Activated T-helper 9 cell treated with anti-CD3 and anti-CD28 coated beads, Interleukin-2, amount 50 U/mL, for 16 hours (primary cell): ENCODE results near the gene MYO1E.

Source experiments
- DNase-seq: peaks from one replicate; pipeline ENCODE4 v3.0.0-alpha.2; 2020; ENCODE audit warnings: low read depth

Gene MYO1E

DNA sequence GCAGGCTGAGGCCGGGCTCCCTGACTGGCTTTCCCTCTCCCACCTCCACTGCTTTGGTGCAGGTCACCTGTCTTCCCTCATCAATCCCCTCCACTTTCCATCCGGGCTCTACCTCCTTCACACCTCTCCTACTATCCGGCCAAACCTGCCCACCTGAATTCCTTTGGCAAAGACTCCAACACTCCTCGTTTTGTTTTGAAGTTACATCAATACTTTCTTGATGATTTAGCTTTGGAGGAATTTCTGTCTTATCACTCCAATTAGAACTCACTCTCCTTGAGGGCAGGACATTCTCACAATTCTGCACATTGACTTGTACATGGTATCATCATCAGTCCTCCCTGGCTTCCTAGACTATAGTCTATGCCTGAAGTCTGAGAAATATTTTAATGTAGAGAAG is 145.7 kb downstream of the MYO1E start:
- DNase-seq = no peak

DNA sequence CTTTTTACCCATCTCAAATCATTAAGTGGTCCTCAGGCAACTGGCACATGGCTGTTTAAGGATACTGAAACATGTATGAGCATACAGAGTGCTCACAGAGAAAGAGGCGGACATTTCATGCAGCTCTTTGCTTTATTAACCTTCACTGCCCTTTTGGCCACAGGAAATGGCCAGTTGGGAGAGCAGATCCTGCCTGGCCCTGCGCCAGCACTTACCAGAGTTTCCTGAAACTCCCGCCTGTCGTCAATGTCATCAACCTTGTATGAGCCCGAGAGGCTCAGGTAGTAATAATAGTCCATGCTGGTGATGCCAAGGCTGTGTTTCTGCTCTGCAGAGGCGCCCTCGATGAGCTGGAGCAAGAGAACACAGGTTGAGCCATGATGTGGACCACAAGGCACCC is 148.2 kb downstream of the MYO1E start:
- DNase-seq = no peak

DNA sequence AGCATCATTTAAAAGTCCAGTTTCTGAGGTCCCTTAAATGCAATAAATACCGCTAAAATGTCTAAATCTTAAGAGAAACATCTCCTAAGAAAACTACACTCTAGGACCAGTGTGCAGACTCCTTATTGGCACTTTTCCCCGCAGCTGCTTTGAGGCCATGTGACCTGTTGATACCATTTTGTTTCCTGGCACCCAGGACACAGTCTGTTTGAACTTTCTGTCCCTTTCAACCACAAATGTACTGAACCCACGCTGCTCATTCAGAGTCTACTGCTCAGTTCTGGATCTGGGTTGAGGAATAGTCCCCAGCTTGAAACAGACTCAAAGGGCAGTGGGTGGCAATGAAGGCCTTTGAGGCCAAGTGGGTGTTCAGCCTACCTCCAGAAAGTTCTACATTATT is 148.9 kb downstream of the MYO1E start:
- DNase-seq = no peak

DNA sequence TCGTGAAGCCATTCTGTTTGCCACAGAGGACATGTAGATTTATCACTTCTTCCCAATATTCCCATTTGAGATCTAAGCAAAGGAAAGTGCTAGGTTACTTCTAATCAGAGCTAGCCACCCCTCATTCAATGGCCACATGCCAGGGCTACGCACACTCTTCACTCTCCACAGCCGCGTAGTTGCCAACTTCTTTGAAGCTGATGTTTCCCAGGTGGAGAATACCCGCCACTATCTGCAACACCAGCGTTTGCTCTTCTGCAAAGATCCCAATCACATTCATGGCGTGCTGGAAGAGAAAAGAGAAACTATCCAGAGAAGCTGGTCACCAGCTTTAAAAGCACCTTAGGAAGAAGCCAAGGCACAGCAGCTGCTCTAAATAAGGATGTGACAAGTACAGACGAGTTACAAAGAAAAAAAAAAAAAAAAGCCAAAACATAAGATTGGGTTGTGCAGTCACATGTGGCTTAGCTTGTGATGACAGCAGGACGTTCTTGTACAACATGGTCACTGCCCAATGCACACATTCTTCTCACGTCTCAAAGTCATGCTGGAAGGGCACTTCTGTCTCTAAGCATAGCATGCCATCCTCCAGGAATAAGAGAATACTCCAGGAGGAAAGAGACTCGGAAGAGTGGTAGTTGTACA is 149.6 kb downstream of the MYO1E start:
- DNase-seq = no peak

DNA sequence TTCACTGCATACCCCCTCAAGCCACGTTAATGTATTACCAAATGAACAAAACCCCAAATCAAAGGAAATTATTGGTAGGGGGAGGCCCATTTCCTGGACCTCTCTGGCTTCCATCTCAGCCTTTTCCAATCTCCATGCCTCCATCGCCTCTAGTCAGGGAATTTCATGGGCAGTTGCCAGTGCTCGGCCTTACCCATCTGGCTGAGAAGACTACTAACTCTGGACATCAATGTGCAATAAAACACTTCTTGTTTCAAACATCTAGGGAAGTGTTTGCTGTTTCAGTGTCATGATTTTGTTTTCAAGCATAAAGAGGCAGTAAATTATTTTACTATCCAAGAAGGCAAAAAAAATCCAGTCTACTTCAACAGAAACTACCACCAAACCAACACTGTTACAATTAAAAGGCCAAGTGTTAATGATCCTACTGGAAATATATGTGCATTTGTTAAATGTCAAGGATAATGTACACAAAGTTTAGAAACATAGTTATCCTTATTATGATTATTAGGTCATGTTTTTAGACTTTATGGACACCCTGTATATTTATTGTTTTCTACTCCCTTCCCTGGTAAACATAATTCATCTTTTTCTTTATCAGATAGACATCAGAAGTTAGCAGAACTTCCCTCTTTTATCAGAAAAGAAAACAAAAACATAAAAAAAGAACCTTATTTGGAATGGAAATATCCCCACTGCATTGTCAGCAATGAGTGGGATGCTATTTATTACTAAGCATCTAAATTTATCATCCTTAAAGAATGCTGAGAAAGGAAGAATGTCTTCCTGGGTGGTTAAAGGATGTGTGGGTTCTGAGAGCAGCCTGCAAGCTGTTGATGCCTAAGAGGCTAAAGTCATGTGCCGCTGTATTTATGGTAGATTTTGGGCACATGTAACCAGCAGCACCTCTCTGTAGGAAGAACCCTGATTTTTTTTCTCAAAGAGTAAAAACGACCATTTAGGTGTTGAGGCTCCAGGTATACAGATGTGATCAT is 150.9 kb downstream of the MYO1E start:
- no peak for DNase-seq

DNA sequence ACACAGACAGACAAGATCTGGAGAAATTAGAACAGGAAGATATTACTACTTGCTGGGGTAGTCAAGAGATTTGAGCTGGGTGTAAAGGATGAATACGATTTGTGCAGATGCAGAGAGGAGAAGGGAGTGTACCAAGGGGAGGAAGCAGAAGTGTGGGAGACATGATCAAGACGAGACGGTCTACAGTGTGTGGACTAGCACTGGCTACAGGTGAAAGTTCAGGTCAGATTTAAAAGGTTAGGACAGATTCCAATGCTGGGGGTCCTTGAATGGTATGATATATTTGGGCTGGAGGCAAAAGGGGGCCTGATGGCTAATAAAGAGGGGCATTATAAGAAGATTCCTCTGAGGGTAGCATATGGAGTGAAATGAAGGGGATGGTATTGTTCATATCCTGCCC is 154.0 kb downstream of the MYO1E start:
- no peak for DNase-seq

DNA sequence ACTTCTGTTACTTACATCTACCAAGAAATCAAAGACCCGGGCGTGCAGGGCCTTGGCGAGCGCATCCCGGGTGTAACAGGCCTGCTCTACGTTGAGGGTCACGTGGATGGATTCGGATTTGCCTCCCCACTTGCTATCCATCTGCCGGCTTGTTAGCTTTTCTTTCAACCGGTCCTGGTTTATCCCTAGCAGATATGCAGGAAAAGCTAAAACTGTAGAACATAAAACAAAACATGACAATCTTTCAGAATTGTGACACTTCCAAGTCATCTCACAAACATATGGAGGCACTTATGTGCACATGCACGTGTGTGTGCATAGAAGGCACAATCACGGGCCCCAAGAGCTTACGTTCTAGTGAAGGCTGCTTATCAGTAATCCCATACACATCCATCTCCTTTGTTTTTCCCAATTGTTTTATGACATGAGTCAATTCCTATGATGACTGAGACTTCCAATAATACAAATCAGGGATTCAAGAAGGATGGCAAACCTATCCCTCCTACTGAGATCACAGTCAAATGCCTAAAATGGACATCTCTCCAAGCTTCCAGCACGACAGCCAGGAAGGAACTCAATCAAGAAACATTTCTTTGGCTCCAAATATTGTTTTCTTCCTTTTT is 154.7 kb downstream of the MYO1E start:
- DNase-seq = no peak

DNA sequence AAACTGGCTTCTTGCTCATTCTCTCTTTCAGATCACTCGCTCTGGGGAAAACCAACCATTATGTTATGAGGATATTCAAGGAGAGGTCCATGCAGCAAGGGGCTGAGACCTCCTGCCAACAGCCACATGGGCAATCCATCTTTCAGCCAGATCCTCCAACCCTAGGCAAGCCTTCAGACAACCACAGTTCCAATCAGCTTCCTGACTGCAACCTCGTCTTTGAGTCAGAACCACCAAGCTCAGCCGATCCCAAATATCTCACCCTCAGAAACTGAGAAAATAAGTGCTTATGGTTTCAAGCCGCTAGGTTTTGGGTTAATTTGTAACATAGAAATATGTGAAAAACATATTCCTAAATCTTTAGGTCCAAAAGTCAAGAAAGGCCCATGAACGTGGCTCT is 155.8 kb downstream of the MYO1E start:
- DNase-seq = no peak

DNA sequence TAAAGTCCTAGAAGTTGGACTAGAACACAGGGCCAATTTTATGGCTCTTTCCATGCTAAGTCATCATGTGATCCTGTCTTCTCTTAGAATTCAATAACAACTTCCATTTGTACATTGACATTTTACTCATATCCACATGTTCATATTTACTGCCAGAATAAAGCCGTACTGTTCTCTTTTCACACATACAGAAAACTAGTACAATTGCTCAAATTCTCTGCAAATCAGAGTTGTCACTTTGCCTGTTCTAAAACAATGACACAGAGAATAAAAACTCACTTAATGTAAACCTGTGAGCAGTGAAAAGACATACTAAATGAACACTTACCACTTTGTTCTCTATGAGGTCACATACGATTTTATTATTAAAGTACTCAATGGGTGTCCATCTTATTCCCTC is 162.5 kb downstream of the MYO1E start:
- DNase-seq = no peak

DNA sequence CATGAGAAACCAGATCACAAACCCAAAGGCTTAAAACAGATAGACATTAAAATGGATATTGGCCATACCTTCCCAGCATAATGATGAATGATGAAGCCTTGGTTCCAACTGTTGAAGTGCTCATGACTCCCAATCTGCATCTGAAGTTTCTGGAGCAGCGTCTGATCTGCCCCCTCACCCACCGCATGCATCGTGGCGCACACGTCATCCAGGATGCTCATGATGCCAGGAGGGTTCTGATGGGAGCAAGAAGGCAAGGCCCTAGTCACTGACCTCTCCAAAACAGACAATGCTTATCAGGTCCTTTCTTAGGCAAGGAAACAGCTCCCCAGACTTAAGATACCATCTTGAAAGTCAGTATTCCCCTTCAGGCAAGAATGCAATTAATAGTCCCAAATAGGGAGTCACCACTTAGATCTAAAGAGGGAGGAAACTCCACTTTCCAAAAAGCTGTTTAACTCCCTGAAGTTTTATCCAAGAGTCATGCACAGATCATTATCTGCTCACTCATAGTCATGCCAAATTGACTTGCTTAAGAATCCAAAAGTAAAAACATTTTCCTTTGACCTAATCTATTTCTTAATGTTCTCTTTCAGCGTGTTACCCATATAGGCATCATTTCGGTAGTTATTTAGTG is 163.9 kb downstream of the MYO1E start:
- DNase-seq = no peak

DNA sequence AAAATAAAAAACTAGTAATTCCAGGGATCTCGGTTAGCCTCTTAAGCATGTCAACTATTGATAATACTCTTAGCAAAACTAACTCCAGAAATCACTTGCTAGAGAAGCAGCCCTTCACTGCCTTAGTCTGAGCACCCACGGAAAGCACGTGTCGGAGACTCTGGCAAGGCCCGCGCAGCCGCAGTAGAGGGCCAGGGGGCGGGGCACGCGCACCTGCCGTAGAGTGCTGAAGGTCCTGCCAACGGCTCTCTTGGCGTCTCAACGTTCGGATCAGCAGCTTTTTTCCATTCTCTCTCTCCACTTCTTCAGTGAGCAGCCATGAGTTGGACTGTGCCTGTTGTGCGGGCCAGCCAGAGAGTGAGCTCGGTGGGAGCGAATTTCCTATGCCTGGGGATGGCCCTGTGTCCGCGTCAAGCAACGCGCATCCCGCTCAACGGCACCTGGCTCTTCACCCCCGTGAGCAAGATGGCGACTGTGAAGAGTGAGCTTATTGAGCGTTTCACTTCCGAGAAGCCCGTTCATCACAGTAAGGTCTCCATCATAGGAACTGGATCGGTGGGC is 166.0 kb downstream of the MYO1E start, which contains the start of gene LDHAL6B:
TSS of gene LDHAL6B (plus strand) at position 221 of the 561 bp plus-strand sequence. CDS start at position 319, 98 bp downstream.
- DNase-seq = no peak

DNA sequence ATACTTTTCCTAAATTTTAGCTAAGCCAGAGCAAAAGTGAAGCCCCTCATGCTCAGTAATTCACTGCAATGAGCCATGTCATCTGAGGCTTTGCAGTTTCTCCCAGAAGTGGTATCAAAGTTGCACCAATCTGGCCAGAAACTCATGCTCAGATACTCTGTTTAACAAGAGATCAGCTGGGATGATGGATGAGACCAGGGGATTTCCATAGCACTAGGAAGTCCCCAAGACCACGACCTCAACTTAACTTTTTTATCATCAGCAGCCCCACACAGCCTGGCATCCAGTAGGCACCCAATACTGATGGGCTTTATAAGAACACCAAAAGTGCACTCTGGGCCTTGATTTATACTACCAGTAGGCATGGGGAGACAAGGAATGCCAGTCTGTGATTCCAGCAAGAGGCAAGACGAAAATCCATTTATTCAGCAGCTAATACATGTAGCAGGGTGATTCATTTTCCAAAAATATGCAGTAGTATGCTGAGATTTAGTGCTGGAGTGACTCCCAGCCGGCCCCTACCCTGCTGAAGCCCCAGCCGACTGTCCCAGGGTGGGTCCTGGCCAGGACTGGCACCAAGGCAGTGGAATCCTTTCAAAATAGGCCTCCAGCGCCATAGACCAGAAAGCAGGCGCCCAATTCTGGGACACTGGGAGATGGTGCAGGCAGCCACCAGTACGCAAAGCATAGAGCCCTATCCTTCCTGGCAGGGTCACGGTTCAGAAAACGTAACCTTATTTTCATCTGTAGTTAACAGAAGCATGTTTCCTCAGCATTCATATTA is 166.6 kb downstream of the MYO1E start:
- DNase-seq = no peak

DNA sequence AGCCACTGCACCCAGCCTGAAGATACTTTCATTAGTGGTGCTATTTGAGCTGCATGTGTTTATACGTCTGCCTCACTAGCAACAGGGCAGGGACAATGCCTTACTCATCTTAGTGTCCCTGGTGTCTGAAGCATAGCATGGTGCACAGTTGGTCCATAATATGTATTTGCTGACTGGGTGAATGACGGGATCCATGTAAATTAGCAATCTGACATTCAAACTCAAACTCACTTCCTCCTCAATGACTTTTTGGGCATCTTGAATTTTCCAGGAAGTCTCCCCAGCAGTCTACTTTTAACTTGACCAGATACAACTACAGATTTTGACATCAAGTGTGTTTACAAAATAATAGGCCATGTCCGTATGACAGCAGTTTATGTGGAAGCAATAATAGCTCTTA is 169.0 kb downstream of the MYO1E start:
- DNase-seq = no peak

DNA sequence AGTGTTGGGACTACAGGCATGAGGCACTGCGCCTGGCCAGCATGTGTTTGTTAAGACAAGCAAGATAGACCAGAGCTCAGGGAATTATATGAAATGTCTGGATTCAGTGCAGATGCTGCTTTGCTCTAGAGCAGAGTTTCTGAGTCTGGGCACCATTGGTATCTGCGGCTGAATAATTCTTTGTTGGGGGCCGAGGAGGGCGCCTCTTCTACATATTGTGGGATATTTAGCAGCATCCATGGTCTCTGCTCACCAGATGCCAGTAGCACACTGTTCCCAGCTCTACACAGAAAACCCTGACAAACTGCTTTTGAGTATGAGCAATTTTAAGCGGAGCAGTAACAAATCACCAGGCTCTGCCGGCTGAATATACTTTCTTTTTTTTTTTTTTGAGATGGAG is 169.7 kb downstream of the MYO1E start:
- DNase-seq = no peak

DNA sequence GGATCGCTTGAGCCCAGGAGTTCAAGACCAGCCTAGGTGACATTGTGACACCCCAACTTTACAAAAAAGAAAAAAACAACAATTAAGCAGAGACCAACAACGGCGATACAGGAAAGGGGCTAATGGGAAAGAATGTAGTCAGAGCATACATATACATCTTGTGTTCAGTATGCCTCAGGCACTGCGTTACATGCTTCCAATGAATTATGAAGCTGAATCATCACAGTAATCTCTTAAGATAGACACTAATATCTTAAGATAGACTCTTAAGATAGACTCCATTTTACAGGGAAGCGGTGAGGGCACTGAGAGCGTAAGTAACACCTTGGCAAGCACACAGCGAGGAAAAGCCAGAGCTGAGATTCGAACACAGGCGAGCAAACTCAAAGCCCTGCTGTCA is 172.1 kb downstream of the MYO1E start:
- DNase-seq = no peak

DNA sequence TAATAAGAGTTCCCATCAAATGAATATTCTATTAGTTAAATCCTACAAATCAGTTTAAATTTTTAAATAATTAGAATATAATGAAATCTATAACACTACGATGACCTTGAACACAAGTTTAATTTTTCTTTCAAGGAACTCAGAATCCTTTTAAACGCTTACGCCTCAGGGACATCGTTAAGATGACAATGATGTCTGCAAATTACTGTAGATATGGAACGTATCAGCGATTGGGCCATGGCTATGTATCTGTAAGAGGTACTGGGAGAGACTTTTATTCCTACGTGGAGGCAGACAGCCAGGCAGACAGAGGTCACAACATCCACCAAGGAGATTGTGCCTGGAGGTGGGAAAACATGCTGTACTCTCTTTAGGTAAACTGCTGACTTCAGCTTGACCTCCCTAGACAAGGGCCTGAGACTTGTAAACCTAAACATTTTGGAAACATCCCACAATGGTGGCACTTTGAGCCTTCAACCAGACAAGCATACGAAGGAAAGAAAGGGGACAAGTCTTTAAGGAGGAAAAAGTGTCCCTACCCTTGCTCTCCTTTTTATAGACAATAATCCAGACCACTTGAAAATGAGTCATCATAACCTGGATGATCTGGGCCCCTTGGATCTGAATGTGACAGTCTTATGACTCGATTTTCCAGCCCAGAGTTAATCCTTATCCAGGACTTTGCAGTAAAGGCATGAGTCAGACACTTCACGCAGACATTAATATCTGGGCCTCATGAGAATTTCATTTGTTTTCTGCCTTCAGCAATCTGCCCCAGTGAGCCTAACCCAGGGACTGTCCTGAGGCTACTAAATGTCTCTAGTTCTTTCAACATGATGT is 172.8 kb downstream of the MYO1E start:
- no peak for DNase-seq

DNA sequence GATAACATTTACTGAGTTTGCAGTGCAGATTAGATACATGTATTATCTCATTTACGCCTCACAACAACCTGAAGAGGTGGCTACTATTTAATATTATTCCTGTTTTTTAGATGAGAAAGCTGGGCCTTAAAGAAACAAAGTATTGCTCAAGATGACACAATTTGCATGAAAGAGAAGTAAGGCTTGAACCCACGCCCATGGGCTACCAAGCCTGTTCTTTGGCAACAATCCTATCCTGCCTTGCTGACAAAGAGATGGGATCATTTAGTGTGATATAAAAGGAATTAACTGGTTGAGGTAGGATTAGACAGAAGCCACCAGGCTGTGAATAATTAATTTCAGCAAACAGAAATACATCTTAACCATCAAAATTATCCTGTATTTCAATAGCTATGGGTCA is 175.2 kb downstream of the MYO1E start:
- no peak for DNase-seq

DNA sequence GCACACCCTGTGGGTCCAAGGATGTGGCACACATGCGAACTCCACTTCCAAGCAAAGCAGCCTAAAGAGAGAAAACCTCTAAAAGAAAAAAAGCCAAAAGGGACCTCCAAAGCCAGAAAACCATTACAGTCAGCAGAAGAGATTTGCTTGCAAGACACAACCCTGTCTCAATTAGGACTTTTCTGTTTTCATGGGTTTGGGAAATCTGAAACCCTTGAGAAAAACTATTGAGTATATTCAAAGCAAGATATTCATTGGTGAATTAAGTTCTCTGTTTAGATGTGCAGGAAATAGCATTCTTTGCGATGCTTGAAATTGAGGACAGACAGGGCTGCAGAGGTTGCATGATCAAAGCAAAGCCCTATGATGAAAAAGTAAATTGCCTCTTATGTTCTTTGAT is 176.3 kb downstream of the MYO1E start:
- no peak for DNase-seq

DNA sequence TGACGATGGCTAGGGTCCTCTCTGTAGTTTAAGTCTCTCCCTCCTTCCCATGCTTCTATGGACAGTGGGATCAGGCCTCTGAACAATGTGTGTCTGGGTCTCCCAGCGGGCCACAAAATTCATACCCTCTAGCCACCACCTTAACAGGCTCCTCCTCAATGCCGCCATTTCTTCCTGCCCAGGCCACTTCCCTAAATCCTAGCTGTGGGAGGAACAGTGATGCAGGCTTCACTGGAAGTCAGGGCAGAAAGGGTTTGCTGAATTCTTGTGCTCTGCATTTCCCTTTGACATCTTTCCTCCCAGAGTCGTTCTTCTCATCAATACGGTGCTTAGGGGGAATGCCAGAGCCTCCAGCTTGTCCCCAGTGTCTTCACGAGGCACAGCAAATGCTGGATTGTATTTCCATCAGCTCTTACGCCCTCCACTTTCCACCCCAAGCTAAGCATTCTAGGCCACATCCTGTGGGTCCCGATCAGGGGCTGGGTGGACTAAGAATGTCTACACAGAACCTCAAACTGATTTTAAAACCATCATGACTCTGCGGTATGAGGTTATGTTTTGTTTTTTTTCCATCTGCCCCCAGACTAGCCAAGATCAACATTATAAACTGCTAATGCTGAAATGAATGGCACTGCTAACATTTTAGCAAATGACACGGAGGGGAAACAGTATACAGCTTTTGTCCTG is 177.9 kb downstream of the MYO1E start:
- DNase-seq = no peak

DNA sequence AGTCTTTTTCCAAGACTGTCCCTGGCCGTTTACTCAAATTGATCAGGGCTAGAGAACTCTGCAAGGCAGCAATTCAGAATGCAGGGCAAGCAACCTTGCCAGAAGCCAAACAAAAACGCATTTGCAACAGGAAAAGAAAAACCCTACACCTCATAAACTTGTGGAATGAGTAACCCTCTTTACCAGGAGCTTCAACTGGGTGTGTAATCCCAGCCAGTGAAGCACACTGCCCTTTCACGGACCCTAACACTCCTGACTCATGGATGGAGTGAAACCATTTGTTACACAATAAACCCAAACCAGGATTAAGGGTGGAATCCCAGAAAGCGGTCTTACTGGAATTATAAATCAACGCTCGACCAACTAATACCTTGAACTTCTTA is 180.8 kb downstream of the MYO1E start:
- no peak for DNase-seq
